ENCODE data around the gene NETO1.

DNA sequence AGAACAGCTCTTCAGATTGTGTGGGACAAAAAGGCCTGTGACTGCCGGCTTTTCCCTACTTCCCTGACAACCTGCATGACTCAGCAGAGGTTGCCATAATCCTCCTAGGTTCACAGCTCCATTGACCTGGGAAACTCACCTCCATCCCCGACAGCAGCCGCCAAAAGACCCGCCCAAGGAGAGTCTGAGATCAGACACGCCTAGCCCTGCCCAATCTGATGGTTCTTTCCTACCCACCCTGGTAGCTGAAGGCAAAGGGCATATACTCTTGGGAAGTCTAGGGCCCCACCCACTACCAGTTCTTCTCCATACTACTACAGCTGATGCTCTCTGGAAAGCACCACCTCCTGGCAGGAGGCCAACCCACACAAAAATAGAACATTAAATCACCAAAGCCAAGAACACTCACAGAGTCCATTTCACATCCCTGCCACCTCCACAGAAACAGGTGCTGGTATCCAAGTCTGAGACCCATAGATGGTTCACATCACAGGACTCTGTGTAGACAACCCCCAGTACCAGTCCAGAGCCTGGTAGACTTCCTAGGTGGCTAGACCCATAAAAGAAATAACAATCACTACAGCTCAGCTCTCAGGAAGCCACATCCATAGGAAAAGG, 140.6 kb downstream of the NETO1 start:
- TF ChIP-seq, protein P1, sequence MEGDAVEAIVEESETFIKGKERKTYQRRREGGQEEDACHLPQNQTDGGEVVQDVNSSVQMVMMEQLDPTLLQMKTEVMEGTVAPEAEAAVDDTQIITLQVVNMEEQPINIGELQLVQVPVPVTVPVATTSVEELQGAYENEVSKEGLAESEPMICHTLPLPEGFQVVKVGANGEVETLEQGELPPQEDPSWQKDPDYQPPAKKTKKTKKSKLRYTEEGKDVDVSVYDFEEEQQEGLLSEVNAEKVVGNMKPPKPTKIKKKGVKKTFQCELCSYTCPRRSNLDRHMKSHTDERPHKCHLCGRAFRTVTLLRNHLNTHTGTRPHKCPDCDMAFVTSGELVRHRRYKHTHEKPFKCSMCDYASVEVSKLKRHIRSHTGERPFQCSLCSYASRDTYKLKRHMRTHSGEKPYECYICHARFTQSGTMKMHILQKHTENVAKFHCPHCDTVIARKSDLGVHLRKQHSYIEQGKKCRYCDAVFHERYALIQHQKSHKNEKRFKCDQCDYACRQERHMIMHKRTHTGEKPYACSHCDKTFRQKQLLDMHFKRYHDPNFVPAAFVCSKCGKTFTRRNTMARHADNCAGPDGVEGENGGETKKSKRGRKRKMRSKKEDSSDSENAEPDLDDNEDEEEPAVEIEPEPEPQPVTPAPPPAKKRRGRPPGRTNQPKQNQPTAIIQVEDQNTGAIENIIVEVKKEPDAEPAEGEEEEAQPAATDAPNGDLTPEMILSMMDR (conservative IDR thresholded peaks at IDR 0.05; ENCODE audit: low read depth, low read length) = no peak
- no peak for TF ChIP-seq EZH2 (IDR thresholded peaks at IDR 0.05; ENCODE audit: low read length, unreplicated experiment)

Data from PC-3 (cell line).